H1 (cell line): ENCODE data around the gene ARPP21. TPM values are rescaled to one million over a fixed set of nuclear protein-coding genes. Genes with fewer than 3 reads are reported as not detected.

Source experiments
- CTCF ChIA-PET: fragments of 300-600 bp; sonication (Branson Sonifier 250); formaldehyde crosslinking; loops from one replicate; lab custom pipeline; 2021; ENCODE audit not compliant: partially characterized antibody; lab: Charles Lee
- POLR2A ChIA-PET: fragments of 300-600 bp; sonication (Branson Sonifier 250); formaldehyde crosslinking; loops from one replicate; lab custom pipeline; 2021; ENCODE audit warnings: inconsistent platforms; ENCODE audit not compliant: partially characterized antibody; lab: Charles Lee
- DNase-seq, 2 experiments: peaks; one replicate each; pipeline versions ENCODE4 v3.0.0 to v3.0.0-alpha.2; 2010 to 2022; ENCODE audit warnings: low spot score in 2 of 2, low read depth in 1 of 2, mixed read lengths in 1 of 2
- FAIRE-seq: peaks from 2 replicates; lab custom pipeline; 2011; peaks lifted over from hg19 to GRCh38; lab: Jason Lieb, UNC
- H2AFZ ChIP-seq: 2 replicates; pipeline ENCODE4 v1.8.1; 2012; ENCODE audit warnings: low read length, inconsistent platforms
- H2AK5ac ChIP-seq: 2 replicates; pipeline ENCODE4 v1.6.1; 2013; ENCODE audit warnings: low read depth, low read length
- H2BK120ac ChIP-seq: replicated peaks from 2 replicates; pipeline ENCODE3; 2013; ENCODE audit warnings: low read depth, low read length, inconsistent platforms
- H2BK12ac ChIP-seq: 2 replicates; pipeline ENCODE4 v1.6.1; 2013; ENCODE audit warnings: low read depth, low read length
- H2BK15ac ChIP-seq: 2 replicates; pipeline ENCODE4 v1.6.1; 2013; ENCODE audit warnings: low read length
- H2BK20ac ChIP-seq: 2 replicates; pipeline ENCODE4 v1.6.1; 2013; ENCODE audit warnings: low read length
- H2BK5ac ChIP-seq: 2 replicates; pipeline ENCODE4 v1.6.1; 2013; ENCODE audit warnings: low read depth, low read length
- H3K14ac ChIP-seq: 2 replicates; pipeline ENCODE4 v1.6.1; 2013; ENCODE audit warnings: inconsistent platforms; ENCODE audit not compliant: insufficient read length
- H3K18ac ChIP-seq: 2 replicates; pipeline ENCODE4 v1.6.1; 2013; ENCODE audit warnings: low read length; ENCODE audit errors: extremely low read depth
- H3K23ac ChIP-seq: 2 replicates; pipeline ENCODE4 v1.6.1; 2013; ENCODE audit warnings: inconsistent platforms; ENCODE audit not compliant: insufficient read length
- H3K23me2 ChIP-seq: 2 replicates; pipeline ENCODE4 v1.6.1; 2013; ENCODE audit warnings: low read depth, low read length
- H3K27ac ChIP-seq: 2 replicates; pipeline ENCODE4 v1.6.1; 2011; ENCODE audit warnings: low read depth, low read length, inconsistent platforms
- H3K27me3 ChIP-seq, 4 experiments: replicated peaks in 1 of 4; 1 replicate in 1 of 4; 2 replicates in 3 of 4; pipeline versions ENCODE4 v1.6.1 to v1.8.1; 2011 to 2013; ENCODE audit warnings: low read length in 3 of 4, mild to moderate bottlenecking in 3 of 4, inconsistent platforms in 2 of 4, mixed read lengths in 2 of 4, moderate library complexity in 1 of 4; ENCODE audit not compliant: control insufficient read depth in 3 of 4, insufficient read depth in 3 of 4; ENCODE audit errors: extremely low read depth in 1 of 4
- H3K36me3 ChIP-seq, 4 experiments: 2 replicates each; pipeline versions ENCODE4 v1.6.1 to v1.8.1; 2011 to 2013; ENCODE audit warnings: mild to moderate bottlenecking in 4 of 4, low read length in 3 of 4, moderate library complexity in 2 of 4, control low read depth in 1 of 4, inconsistent platforms in 1 of 4; ENCODE audit not compliant: insufficient read depth in 4 of 4, control insufficient read depth in 2 of 4
- H3K4ac ChIP-seq: replicated peaks from 2 replicates; pipeline ENCODE3; 2013; ENCODE audit warnings: low read length, low read depth, mixed read lengths, inconsistent platforms; ENCODE audit not compliant: insufficient read length
- H3K4me1 ChIP-seq, 4 experiments: replicated peaks in 1 of 4; 1 replicate in 1 of 4; 2 replicates in 3 of 4; pipeline versions ENCODE4 v1.6.1 to v1.8.1; 2011 to 2013; ENCODE audit warnings: low read length in 3 of 4, inconsistent platforms in 2 of 4, mixed read lengths in 1 of 4; ENCODE audit not compliant: insufficient read depth in 4 of 4, control insufficient read depth in 3 of 4
- H3K4me2 ChIP-seq, 2 experiments: 2 replicates each; pipeline versions ENCODE4 v1.6.1 to v1.8.1; 2011 to 2013; ENCODE audit warnings: low read depth in 2 of 2, low read length in 2 of 2, control low read depth in 1 of 2, inconsistent platforms in 1 of 2, mild to moderate bottlenecking in 1 of 2; ENCODE audit not compliant: insufficient read depth in 1 of 2
- H3K4me3 ChIP-seq, 4 experiments: fragments of 200-600, 300-600 bp in 1 of 4; sonication (generic), shearing (Covaris generic), sonication (Bioruptor Twin) in 1 of 4; 2 replicates each; pipeline versions ENCODE4 v1.5.1 to v1.8.1; 2011 to 2016; ENCODE audit warnings: low read length in 4 of 4, low read depth in 3 of 4, control low read depth in 2 of 4, inconsistent platforms in 2 of 4, mild to moderate bottlenecking in 2 of 4, mixed read lengths in 1 of 4, moderate library complexity in 1 of 4; ENCODE audit not compliant: insufficient read depth in 2 of 4; ENCODE audit errors: extremely low read depth in 1 of 4
- H3K56ac ChIP-seq: replicated peaks from 2 replicates; pipeline ENCODE3; 2013; ENCODE audit warnings: low read depth, mild to moderate bottlenecking, mixed read lengths, low read length, inconsistent platforms; ENCODE audit not compliant: insufficient read length
- H3K79me1 ChIP-seq: 2 replicates; pipeline ENCODE4 v1.6.1; 2013; ENCODE audit warnings: low read depth, low read length, control low read depth
- H3K79me2 ChIP-seq, 2 experiments: 2 replicates each; pipeline versions ENCODE4 v1.6.1 to v1.8.1; 2012 to 2013; ENCODE audit warnings: low read length in 2 of 2, mild to moderate bottlenecking in 2 of 2, inconsistent platforms in 1 of 2; ENCODE audit not compliant: insufficient read depth in 2 of 2, control insufficient read depth in 1 of 2
- H3K9ac ChIP-seq, 4 experiments: replicated peaks in 1 of 4; 1 replicate in 1 of 4; 2 replicates in 3 of 4; pipeline versions ENCODE4 v1.6.1 to v1.8.1; 2011 to 2013; ENCODE audit warnings: low read depth in 3 of 4, low read length in 3 of 4, control low read depth in 2 of 4, mild to moderate bottlenecking in 2 of 4, moderate library complexity in 2 of 4, inconsistent platforms in 1 of 4; ENCODE audit errors: extremely low read depth in 1 of 4
- H3K9me3 ChIP-seq, 2 experiments: 2 replicates each; pipeline versions ENCODE4 v1.6.1 to v1.8.1; 2012 to 2013; ENCODE audit warnings: mild to moderate bottlenecking in 2 of 2, moderate library complexity in 2 of 2, control low read depth in 1 of 2, inconsistent platforms in 1 of 2, low read depth in 1 of 2, low read length in 1 of 2, mixed read lengths in 1 of 2; ENCODE audit not compliant: insufficient read depth in 2 of 2
- H4K20me1 ChIP-seq, 2 experiments: replicated peaks in 1 of 2; 2 replicates each; pipeline versions ENCODE3 to v1.8.1; 2011 to 2013; ENCODE audit warnings: inconsistent platforms in 2 of 2, low read length in 2 of 2, mild to moderate bottlenecking in 1 of 2; ENCODE audit not compliant: insufficient read depth in 2 of 2, control insufficient read depth in 1 of 2
- H4K5ac ChIP-seq: 2 replicates; pipeline ENCODE4 v1.6.1; 2013; ENCODE audit warnings: low read length, low read depth, mixed read lengths, inconsistent platforms; ENCODE audit not compliant: insufficient read length
- H4K8ac ChIP-seq: 2 replicates; pipeline ENCODE4 v1.8.0; 2013; ENCODE audit warnings: mild to moderate bottlenecking, moderate library complexity, low read length, inconsistent platforms; ENCODE audit not compliant: insufficient read depth; ENCODE audit errors: extremely low read depth
- H4K91ac ChIP-seq: replicated peaks from 2 replicates; pipeline ENCODE3; 2013; ENCODE audit warnings: low read length, mixed read lengths, inconsistent platforms; ENCODE audit not compliant: insufficient read length
- BACH1 ChIP-seq: IDR thresholded peaks from 2 replicates; pipeline ENCODE4 v1.6.1; 2012; ENCODE audit warnings: low read length, improper control_type of control experiment
- KDM5A ChIP-seq: fragments of 200-600 bp; IDR thresholded peaks from 2 replicates; pipeline ENCODE4 v1.7.1; 2012; ENCODE audit warnings: mild to moderate bottlenecking, low read length, inconsistent platforms, mixed read lengths
- MAX ChIP-seq: IDR thresholded peaks from 2 replicates; pipeline ENCODE4 v1.6.1; 2012; ENCODE audit warnings: inconsistent platforms
- RAD21 ChIP-seq, 2 experiments: IDR thresholded peaks in 1 of 2; conservative IDR thresholded peaks in 1 of 2; 2 replicates each; pipeline ENCODE4 v1.6.1; 2011; ENCODE audit warnings: low read depth in 2 of 2, low read length in 2 of 2, improper control_type of control experiment in 1 of 2, inconsistent platforms in 1 of 2, mild to moderate bottlenecking in 1 of 2, moderate library complexity in 1 of 2
- SP1 ChIP-seq: IDR thresholded peaks from 2 replicates; pipeline ENCODE4 v1.6.1; 2011; ENCODE audit warnings: low read depth, low read length
- WGBS, 2 experiments: shearing (Covaris generic) in 1 of 2; methylation state at CpG; one replicate each; pipeline versions ENCODE4 v1.1.6 to v1.1.7; 2013 to 2015; ENCODE audit warnings: low lambda C conversion rate in 2 of 2, mixed read lengths in 2 of 2, inconsistent platforms in 1 of 2, low coverage in 1 of 2, missing lambda C conversion rate in 1 of 2; ENCODE audit not compliant: insufficient replicate concordance in 2 of 2, insufficient coverage in 1 of 2, insufficient read length in 1 of 2; ENCODE audit errors: extremely low coverage in 1 of 2, missing lambda C conversion rate in 1 of 2; 5-methylcytosine and 5-hydroxymethylcytosine counted together
- polyA plus RNA-seq, 7 experiments: library from polyadenylated mRNA; depleted of rRNA in 3 of 7; stranded (reverse) in 5 of 7; unstranded in 2 of 7; fragments of >200 nt in 5 of 7; fragments of 200-250 nt in 2 of 7; gene quantifications; 1 replicate in 5 of 7; 2 replicates in 1 of 7; 4 replicates in 1 of 7; pipeline versions ENCODE4 v1.2.1 to v1.2.3, GENCODE V29; 2011 to 2013; ENCODE audit warnings: missing spikeins in 2 of 7, mixed read lengths in 2 of 7
- total RNA-seq: library from RNA; stranded (reverse); fragmentation: NEBNext Ultra II Directional; extraction: Animal tissue kit (Norgen Biotek cat#: 25700); gene quantifications from 2 replicates; pipeline ENCODE4 v1.2.1, GENCODE V29; 2021

ARPP21 gene
- total and polyA plus RNA-seq, 2 of the 8 experiments (the other 6 are each of a cell fraction or from before 2014, with no cell fraction given), result not detected

- whole genome bisulfite sequencing, 2 experiments, result 80% methylated on average over 2 of the region's 2 CpGs; no CpG with 5 or more reads in 1 of the 2 experiments
- Histone ChIP-seq H3K9me3 (no peaks in the 10 kb centered on the region), H3K4ac (no peak overlapping the region), H2BK120ac (no peak overlapping the region), H3K56ac (no peak overlapping the region), H4K8ac (no peak overlapping the region), H3K4me3 (no peak overlapping the region), H2AFZ (0 out of 2 replicates have a peak overlapping the region, but pooled peaks have one; percentile 76), H3K27ac (no peak overlapping the region), H2BK15ac (no peak overlapping the region), H3K14ac (no peak overlapping the region), H3K79me2 (no peaks in the 10 kb centered on the region), H4K91ac (no peak overlapping the region), H3K18ac (no peak overlapping the region), H3K9ac (no peak overlapping the region), H4K5ac (no peak overlapping the region), H3K27me3 (no peaks in the 10 kb centered on the region), H4K20me1 (no peaks in the 10 kb centered on the region), H3K23ac (no peak overlapping the region), H3K4me1 (peaks cover 0 to 3% (median 0%) of the 10 kb centered on the region in 4 experiments; a peak in 1 of 7 replicates), H3K4me2 (no peak overlapping the region), H2BK12ac (no peak overlapping the region), H2BK5ac (no peak overlapping the region), H2BK20ac (no peak overlapping the region), H3K36me3 (no peaks in the 10 kb centered on the region), H3K23me2 (no peaks in the 10 kb centered on the region), H3K79me1 (no peaks in the 10 kb centered on the region), H2AK5ac (no peak overlapping the region)
- TF ChIP-seq BACH1, result no peak
- TF ChIP-seq KDM5A, result no peak
- TF ChIP-seq RAD21 (IDR thresholded peaks at IDR 0.05 in 1 of 2, conservative IDR thresholded peaks at IDR 0.05 in 1 of 2; ENCODE audit: low read depth in 2 of 2, low read length in 2 of 2), result peak; percentile 26 to 43; a peak in 3 of 4 replicates
- TF ChIP-seq SP1, result no peak
- peak; percentile 68 for TF ChIP-seq MAX
- no peak for DNase-seq
- ChIA-PET POLR2A (no interaction called here), CTCF (interaction anchor here (0.6 to 1.6 kb wide), 6 partner anchors 26 to 557 kb away, joined by 3 to 6 read pairs (median 3); no protein-coding TSS in a partner anchor)
- FAIRE-seq, result no peak
Observed at GRCh38 chr3:35777065-35777464, 137.7 kb downstream of the ARPP21 start.
